Tibial nerve (tissue), 4 donors: ENCODE data around the gene PTK7. TPM values are rescaled to one million over a fixed set of nuclear protein-coding genes. Genes with fewer than 3 reads are reported as not detected.
"Not testable (repeated sequence)": the region's sequence is repeated elsewhere in the genome, so short reads cannot be mapped to it uniquely, and the experiment has no call there.

ENCODE experiments used
- DNase-seq, 2 donors: peaks; one replicate each; pipeline ENCODE4 v3.0.0-alpha.2; 2019; ENCODE audit warnings: low spot score in 2 of 2
- H3K27ac ChIP-seq, 4 donors: fragments of 200-600 bp; sonication (generic) in 3 of 4; one replicate each; pipeline ENCODE4 v1.5.1; 2017 to 2019; ENCODE audit warnings: mild to moderate bottlenecking in 1 of 4
- H3K27me3 ChIP-seq, 2 donors: fragments of 200-600 bp; sonication (generic) in 1 of 2; one replicate each; pipeline versions ENCODE4 v1.5.1 to v1.6.0; 2017 to 2019
- H3K36me3 ChIP-seq, 3 donors: fragments of 200-600 bp; sonication (generic); one replicate each; pipeline ENCODE4 v1.5.1; 2018 to 2019
- H3K4me1 ChIP-seq, 4 donors: fragments of 200-600 bp; sonication (generic) in 3 of 4; one replicate each; pipeline ENCODE4 v1.5.1; 2017 to 2019
- H3K4me3 ChIP-seq, 4 donors: fragments of 200-600 bp; sonication (generic) in 3 of 4; one replicate each; pipeline ENCODE4 v1.5.1; 2017 to 2019; ENCODE audit warnings: mild to moderate bottlenecking in 1 of 4, moderate library complexity in 1 of 4
- H3K9me3 ChIP-seq, 4 donors: fragments of 200-600 bp; sonication (generic) in 3 of 4; one replicate each; pipeline ENCODE4 v1.5.1; 2017 to 2019
- CTCF ChIP-seq, 5 experiments: fragments of 200-600 bp in 3 of 5; fragments of 450-650 bp in 2 of 5; sonication (generic) in 3 of 5; IDR thresholded peaks; one replicate each; pipeline ENCODE4 v1.5.1; 2016 to 2019; ENCODE audit warnings: antibody characterized with exemption in 5 of 5, mild to moderate bottlenecking in 3 of 5, moderate library complexity in 2 of 5
- EP300 ChIP-seq, 2 donors: sonication (generic); formaldehyde crosslinking; IDR thresholded peaks; one replicate each; pipeline ENCODE4 v1.6.1; 2017; ENCODE audit warnings: antibody characterized with exemption in 2 of 2, mild to moderate bottlenecking in 1 of 2
- POLR2A ChIP-seq, 2 donors: fragments of 450-650 bp; IDR thresholded peaks; one replicate each; pipeline ENCODE4 v1.6.1; 2017; ENCODE audit warnings: antibody characterized with exemption in 2 of 2, mild to moderate bottlenecking in 2 of 2, moderate library complexity in 2 of 2
- WGBS, 2 donors: methylation state at CpG; one replicate each; pipeline ENCODE4 v1.1.5; 2018; 5-methylcytosine and 5-hydroxymethylcytosine counted together
- total RNA-seq, 4 donors: library from RNA; depleted of rRNA; stranded (reverse); fragments of >200 nt; gene quantifications; one replicate each; pipeline ENCODE4 v1.1.0, GENCODE V29; 2016

The PTK7 gene
- total RNA-seq, 4 donors from 2014 or later: 1.5 to 5.5 (median 3.9) TPM

GRCh38 chr6:43138267-43138666 lies 62.2 kb downstream of the PTK7 start:
- no peak overlapping the region for H3K27ac ChIP-seq
- H3K4me3 ChIP-seq: no peak overlapping the region
- peaks cover 0 to 2% (median 1%) of the 10 kb centered on the region in 4 donors for H3K4me1 ChIP-seq
- no peak for DNase-seq
- TF ChIP-seq POLR2A (IDR thresholded peaks at IDR 0.05): no peak
- TF ChIP-seq CTCF (IDR thresholded peaks at IDR 0.05): no peak
- no peak for TF ChIP-seq EP300 (IDR thresholded peaks at IDR 0.05)
- 97 to 100% methylated on average over 3 of the region's 3 CpGs for WGBS, 2 donors
- H3K36me3 ChIP-seq: no peaks in the 10 kb centered on the region
- H3K27me3 ChIP-seq: no peaks in the 10 kb centered on the region
- no peaks in the 10 kb centered on the region for H3K9me3 ChIP-seq

GRCh38 chr6:43139973-43140372 lies 63.9 kb downstream of the PTK7 start:
- not testable (repeated sequence) for H3K4me3 ChIP-seq, H3K27me3 ChIP-seq, H3K9me3 ChIP-seq, H3K27ac ChIP-seq, H3K36me3 ChIP-seq, DNase-seq
- peaks cover 4 to 11% (median 8%) of the 10 kb centered on the region in 4 donors for H3K4me1 ChIP-seq
- 88 to 90% methylated on average over 11 of the region's 11 CpGs for WGBS, 2 donors

- no peaks in the 10 kb centered on the region for H3K36me3 ChIP-seq
- no peak overlapping the region for H3K27ac ChIP-seq
- no peaks in the 10 kb centered on the region for H3K27me3 ChIP-seq
- TF ChIP-seq POLR2A (IDR thresholded peaks at IDR 0.05): no peak
- no peak for TF ChIP-seq EP300 (IDR thresholded peaks at IDR 0.05)
- no peak for TF ChIP-seq CTCF (IDR thresholded peaks at IDR 0.05)
- peaks cover 4 to 11% (median 8%) of the 10 kb centered on the region in 4 donors for H3K4me1 ChIP-seq
- no peak for DNase-seq
- no peaks in the 10 kb centered on the region for H3K9me3 ChIP-seq
- no peak overlapping the region for H3K4me3 ChIP-seq
- 87 to 88% methylated on average over 16 of the region's 16 CpGs for WGBS, 2 donors
Observed at GRCh38 chr6:43141644-43142043, 65.5 kb downstream of the PTK7 start.

GRCh38 chr6:43142101-43142500 lies 66.0 kb downstream of the PTK7 start:
- H3K36me3 ChIP-seq: no peaks in the 10 kb centered on the region
- no peaks in the 10 kb centered on the region for H3K27me3 ChIP-seq
- no peak overlapping the region for H3K27ac ChIP-seq
- no peaks in the 10 kb centered on the region for H3K9me3 ChIP-seq
- TF ChIP-seq EP300 (IDR thresholded peaks at IDR 0.05): no peak
- no peak for TF ChIP-seq POLR2A (IDR thresholded peaks at IDR 0.05)
- TF ChIP-seq CTCF (IDR thresholded peaks at IDR 0.05): no peak
- no peak overlapping the region for H3K4me3 ChIP-seq
- no peak for DNase-seq
- 69 to 74% methylated on average over 14 of the region's 14 CpGs for WGBS, 2 donors
- peaks cover 4 to 11% (median 8%) of the 10 kb centered on the region in 4 donors for H3K4me1 ChIP-seq

GRCh38 chr6:43143235-43144128 lies 67.4 kb downstream of the PTK7 start:
- H3K9me3 ChIP-seq: no peaks in the 10 kb centered on the region
- H3K27me3 ChIP-seq: no peaks in the 10 kb centered on the region
- peak; percentile 88 to 97 (median 95) for TF ChIP-seq CTCF (IDR thresholded peaks at IDR 0.05)
- no peak for TF ChIP-seq POLR2A (IDR thresholded peaks at IDR 0.05)
- peak; percentile 33 to 45 for TF ChIP-seq EP300 (IDR thresholded peaks at IDR 0.05)
- peak; percentile 68 to 80 for DNase-seq
- H3K36me3 ChIP-seq: no peaks in the 10 kb centered on the region
- peak overlapping the region in 3 of 4 donors; percentile 3 to 44 (median 28) for H3K27ac ChIP-seq
- H3K4me3 ChIP-seq: no peak overlapping the region
- 9 to 12% methylated on average over 23 to 24 of the region's 25 CpGs for WGBS, 2 donors
- peaks cover 4 to 11% (median 8%) of the 10 kb centered on the region in 4 donors for H3K4me1 ChIP-seq
